Measurements from ENCODE around the gene ATG4B.
A peak's percentile ranks its signal among the peaks of the same experiment; 100 is the strongest.
"Not testable (repeated sequence)": the region's sequence is repeated elsewhere in the genome, so short reads cannot be mapped to it uniquely, and the experiment has no call there.

Gene ATG4B

DNA sequence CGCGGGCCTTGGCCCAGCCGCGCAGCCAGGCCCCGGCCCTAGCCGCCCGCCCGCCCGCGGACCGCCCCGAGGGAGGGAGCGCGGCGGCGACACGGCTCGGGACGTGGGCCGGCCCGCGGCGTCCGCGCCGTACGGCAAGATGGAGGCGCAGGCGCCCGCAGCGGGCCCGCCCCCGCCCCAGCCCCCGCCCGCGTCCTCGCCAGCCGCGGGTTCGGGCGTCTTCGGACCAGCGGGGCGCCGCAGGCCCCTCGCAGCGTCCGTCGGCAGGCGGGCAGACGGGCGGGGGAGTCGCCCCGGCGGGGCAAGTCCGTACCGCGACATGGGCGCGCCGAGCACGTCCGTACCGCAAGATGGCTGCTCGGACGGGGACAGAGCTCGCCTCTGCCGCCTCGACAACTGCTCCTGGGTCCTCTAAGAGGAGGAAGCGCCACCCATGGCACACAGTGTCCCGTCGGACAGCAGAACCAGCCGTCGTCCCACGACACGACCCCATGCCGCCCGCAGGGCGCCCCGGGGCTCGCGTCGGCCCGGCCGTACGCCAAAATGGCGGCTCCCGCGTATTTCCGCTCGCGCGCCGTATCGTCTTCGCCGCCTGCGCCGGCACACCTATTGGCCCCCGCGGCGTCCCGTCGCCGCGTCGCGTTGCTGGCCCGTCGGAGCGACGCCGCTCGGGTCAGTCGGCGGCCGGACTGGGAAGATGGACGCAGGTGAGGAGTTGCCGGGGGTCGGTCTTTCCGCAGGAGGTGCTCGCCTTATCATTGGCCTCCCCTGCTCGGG, at the start of gene ATG4B, which contains the start of gene THAP4:
ATG4B (plus strand) TSS at position 676 of the 777 bp plus-strand sequence; CDS start at position 698, 22 bp downstream.
THAP4 (minus strand) TSS at position 141 of the 777 bp plus-strand sequence. CDS start 141 bp downstream, outside the sequence.
- DNase-seq (ENCODE audit: low read depth in 2 of 2), result peak; percentile 39 to 54

- not testable (repeated sequence) for DNase-seq (ENCODE audit: low read depth in 2 of 2)
These were observed 47.6 kb upstream of the ATG4B start for GRCh38 chr2:241589863-241590262.

DNA sequence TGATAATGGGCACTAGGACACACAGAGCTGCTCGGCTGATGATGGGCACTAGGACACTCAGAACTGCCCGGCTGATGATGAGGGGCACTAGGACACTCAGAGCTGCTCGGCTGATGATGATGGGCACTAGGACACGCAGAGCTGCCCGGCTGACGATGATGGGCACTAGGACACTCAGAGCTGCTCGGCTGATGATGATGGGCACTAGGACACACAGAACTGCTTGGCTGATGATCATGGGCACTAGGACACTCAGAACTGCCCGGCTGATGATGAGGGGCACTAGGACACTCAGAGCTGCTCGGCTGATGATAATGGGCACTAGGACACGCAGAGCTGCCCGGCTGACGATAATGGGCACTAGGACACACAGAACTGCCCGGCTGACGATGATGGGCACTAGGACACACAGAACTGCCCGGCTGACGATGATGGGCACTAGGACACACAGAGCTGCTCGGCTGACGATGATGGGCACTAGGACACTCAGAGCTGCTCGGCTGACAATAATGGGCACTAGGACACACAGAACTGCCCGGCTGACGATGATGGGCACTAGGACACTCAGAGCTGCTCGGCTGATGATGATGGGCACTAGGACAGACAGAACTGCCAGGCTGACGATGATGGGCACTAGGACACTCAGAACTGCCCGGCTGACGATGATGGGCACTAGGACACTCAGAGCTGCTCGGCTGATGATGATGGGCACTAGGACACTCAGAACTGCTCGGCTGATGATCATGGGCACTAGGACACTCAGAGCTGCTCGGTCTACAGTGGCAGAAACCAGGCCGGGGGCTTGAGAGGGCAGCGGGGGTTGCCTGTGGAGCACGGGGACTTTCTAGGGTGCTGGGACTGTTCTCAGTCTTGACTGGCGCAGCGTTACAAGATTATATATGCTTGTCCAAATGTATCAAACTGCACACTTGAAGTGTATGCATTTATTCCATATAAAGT, 46.7 kb upstream of the ATG4B start:
- not testable (repeated sequence) for DNase-seq (ENCODE audit: low read depth in 2 of 2)

DNA sequence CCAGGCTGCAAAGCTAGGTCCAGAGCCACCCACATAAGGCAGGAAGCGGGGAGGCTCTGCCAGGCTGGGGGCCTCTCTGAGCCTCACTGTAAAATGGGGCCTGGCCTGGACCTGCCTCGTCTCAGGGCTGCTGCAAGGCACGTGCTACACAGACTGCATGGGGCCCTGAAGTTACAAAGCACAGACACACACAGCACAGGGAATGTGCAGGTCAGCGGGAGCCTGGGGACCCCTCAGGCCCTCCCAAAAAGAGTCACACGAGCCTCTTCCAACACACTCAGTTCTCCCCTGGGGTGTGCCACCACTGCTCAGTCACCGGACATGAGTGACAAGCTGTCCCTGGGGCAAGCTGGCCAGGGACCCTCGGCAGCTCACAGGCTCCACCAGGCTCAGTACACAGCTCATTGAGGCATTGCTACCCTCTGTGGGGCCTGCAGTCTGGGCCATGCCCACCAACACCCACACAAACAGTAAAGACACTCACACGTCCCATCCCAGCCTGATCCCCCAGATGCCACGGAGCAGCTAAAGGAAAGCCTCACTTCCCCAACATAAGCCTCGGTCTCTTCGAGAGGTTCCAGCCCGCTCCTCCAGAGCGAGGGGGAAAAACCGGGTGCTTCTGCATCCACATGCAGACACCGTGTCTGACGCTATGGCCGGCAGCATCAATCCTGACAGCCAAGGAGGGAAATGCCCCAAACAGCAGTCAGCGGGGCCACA, 45.2 kb upstream of the ATG4B start:
- no peak for DNase-seq (ENCODE audit: low read depth in 2 of 2)

- DNase-seq (ENCODE audit: low read depth in 2 of 2), result no peak
These were observed 44.2 kb upstream of the ATG4B start for GRCh38 chr2:241593271-241593670.

GRCh38 chr2:241595600-241596140, 41.8 kb upstream of the ATG4B start:
- no peak for DNase-seq (ENCODE audit: low read depth in 2 of 2)

- no peak for DNase-seq (ENCODE audit: low read depth in 2 of 2)
These were observed 39.9 kb upstream of the ATG4B start for GRCh38 chr2:241597561-241597960.

DNA sequence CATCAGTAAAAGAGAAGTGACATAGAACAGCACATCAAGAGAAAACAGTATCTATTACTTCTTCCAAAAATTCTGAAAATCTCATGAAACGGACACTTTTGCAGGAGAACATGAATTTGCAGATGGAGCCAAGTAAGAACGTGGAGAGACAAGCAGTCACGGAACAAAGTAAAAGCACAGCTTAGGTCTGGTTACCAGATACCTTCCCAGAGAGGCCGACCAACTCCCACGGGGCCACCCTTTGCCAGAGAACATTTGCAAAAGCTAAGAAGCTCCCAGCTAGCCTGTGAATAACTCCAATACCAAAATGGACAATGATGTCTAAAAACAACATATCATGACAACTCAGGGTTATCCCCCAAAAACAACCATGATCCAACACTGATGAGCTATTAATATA, 39.4 kb upstream of the ATG4B start:
- no peak for DNase-seq (ENCODE audit: low read depth in 2 of 2)

DNA sequence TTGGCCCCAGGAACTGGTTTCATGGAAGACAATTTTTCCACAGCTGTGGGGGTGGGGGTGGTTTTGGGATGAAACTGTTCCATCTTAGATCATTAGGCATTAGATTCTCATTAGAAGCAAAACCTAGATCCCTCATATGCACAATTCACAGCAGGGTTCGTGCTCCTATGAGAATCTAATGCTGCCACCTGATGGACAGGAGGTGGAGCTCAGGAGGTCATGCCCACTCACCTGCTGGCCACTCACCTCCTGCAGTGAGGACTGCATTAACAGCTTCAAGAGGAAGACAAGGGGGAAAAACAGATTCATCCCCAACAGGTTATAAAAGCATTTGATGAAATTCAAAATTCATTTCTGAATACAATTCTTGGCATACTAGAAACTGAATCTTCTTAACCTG, 39.0 kb upstream of the ATG4B start:
- no peak for DNase-seq (ENCODE audit: low read depth in 2 of 2)

GRCh38 chr2:241599615-241600014, 37.9 kb upstream of the ATG4B start:
- DNase-seq (ENCODE audit: low read depth in 2 of 2), result no peak

GRCh38 chr2:241601841-241602240, 35.7 kb upstream of the ATG4B start:
- DNase-seq (ENCODE audit: low read depth in 2 of 2), result no peak

DNA sequence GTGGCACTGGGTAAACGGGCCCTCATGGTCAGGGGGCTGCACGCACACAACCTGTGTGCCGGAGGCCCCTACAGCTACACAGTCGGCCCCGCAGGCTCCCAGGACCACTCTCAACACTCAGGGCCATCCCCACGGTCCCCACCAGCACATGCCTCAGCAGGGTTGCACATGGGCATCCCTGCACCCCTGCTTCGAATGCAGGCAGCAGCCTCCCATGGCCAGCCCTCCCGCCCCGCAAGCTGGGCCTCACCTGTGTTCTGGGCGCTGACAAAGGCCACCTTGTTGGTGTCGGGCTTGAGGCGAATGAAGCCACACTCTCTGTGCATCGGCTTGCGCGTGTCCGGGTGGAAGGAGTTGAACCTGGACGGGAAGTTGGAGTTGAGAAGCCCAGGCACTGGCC, 34.8 kb upstream of the ATG4B start:
- no peak for DNase-seq (ENCODE audit: low read depth in 2 of 2)

DNA sequence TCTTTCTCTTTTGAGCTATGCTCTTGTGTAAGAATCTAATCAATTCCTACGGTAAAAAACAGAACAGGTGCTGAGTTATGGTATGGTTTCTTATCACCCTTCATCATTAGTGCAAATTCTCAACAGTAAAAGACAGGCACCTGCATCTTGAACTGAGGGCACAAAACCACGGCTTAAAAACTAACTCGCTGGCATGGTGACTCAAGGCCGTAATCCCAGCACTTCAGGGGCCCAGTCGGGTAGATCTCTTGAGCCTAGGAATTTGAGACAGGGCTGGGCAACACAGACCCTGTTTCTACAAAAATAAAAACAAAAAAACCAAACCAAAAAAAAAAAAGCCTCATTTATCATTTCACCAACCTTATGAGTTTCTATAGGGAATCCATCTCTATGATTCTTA, 33.8 kb upstream of the ATG4B start:
- no peak for DNase-seq (ENCODE audit: low read depth in 2 of 2)

DNA sequence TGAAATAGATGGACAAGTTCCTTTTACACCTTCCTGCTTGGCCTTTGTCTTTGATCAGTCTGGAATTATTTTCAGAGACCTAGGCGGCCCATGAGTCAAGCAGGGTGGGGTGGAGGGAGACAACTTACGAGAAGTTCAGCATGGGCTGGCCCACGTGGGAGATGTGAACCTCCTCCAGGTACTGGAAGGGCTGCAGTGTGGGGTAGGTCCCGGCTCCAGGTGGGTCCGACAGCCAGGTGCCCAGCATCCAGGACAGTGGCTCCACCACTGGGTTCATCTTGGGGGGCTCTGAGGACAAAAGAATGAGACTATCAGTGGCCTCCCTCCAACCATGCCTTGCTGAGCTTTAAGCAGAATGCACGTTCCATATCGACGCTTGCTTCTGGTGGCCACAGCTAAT, 31.3 kb upstream of the ATG4B start:
- no peak for DNase-seq (ENCODE audit: low read depth in 2 of 2)

GRCh38 chr2:241607162-241607885, 30.2 kb upstream of the ATG4B start:
- DNase-seq (ENCODE audit: low read depth in 2 of 2), result no peak

DNA sequence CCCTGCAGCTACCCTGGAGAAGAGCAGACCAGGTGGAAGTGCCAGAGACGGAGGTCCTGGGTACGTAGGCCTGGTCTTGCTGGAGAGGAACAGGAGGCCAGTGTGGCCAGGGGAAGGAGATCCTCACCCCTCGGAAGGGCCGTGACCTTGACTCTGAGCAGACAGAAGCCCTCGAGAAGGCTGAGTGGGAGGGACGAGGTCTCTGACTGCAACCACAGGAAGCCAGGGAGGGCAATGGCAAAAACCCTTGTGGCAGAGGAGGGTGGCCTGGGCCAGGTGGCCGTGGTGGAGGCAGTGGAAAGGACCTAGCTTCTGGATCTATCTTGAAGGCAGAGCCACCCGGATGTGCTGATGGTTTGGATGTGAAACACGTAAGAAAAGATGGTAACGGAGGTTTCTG, 28.6 kb upstream of the ATG4B start:
- DNase-seq (ENCODE audit: low read depth in 2 of 2), result no peak

DNA sequence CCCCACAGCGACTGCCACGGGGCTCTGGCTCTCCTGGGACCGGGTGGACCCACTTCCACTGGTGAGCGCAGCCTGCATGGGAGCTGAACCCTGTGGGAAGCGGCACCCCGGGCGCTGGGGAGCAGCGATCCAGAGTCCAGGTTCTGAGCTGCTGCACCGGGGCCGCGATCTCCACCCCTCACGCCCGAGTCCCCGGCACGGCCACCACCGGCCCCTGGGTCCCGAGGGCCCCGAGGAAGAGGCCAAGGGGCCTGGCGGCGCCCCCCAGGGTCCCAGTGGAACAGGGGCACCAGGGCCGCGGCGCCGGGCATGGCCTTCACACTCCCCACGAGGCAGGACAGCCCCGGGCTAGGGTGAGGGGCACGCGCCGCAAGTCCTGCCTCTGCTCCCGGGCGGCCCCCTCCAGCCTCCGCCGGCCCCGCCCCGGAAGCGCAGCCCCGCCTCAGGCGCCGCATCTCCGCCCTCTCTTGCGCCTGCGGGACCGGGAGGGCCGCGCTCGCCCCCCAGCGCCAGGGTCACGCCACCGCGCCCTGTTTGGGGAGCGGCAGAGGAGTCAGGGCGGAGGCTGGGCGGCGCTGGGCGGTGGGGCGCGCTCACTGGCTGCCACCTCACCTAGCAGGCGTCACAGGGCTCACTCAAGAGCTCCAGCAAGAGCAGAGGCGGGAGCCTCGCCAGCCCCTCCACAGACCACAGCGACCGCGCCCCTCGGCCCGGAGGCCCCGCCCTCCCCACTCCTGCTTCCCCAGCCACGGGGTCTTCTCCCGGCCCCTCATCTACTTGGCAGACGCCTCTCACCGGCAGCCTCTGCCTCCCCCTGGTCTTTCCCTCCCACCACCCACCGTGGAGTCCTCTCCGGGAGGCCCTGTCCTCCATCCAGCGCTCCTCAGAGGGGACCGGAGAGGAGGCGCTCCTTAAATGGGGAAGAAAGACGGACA, 27.4 kb upstream of the ATG4B start:
- DNase-seq (ENCODE audit: low read depth in 2 of 2), result peak; percentile 76 to 80

DNA sequence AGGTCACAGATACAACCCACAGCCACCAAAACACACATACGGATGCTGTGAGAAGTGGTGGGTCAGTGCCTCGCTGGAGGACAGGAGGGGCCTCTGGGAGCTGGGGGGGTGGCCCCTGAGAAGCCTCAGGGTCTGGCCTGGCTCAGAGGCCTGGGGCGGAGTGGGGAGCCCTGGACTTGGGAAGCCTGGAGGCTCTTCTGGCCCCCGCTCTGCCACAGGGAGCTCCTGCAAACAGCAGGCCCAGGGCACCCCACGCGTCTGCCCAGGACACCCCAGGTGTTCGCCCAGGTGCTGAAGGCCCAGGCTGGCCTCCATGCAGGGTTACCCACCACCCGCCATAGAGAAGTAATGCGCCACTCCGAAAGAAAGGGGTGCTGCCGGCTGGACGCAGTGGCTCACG, 26.4 kb upstream of the ATG4B start:
- DNase-seq (ENCODE audit: low read depth in 2 of 2), result no peak

DNA sequence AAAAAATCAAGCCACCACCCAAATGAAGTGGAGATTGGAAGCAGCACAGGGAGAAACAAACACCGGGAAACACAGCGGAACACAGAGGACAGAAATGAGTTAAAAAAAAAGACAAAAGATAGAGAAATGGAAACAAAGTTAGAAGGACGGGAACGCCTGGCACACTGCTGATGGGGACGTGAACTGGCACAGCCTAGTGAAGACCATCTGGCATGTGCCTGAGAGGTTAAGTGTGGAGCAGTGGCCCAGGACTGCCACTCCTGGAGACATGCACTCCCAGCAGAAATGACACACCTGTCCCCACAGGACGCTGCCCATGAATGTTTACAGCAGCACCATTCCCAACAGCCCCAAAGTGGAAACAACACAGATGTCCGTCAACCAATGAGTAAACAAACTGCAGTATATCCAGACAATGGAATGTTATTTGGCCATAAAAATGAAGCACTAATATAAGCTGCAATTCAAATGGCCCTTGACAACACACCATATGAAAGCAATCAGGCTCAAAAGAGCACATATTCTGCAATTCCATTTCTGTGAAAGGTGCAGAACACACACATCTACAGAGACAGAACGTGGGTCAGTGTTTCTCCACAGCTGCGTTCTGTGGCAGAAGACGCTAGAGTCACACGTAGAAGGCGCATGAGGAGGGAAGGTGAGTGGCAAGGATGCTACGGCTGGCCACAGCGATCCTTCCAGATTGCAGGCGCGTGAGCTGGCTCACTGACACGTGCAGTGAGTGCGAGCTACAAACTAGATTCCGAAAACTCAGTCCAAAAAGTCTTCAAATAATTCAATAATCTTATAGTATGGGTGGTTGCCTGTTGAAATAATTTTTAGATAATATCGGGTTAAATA, 25.1 kb upstream of the ATG4B start:
- no peak for DNase-seq (ENCODE audit: low read depth in 2 of 2)

Measured in stimulated activated CD8-positive, alpha-beta memory T cell treated with anti-CD3 and anti-CD28 coated beads, Interleukin-2, amount 100 ng/mL, for 1 hour (primary cell).